ENCODE data around the gene GSE1. TPM values are rescaled to one million over a fixed set of nuclear protein-coding genes. Genes with fewer than 3 reads are reported as not detected.
A peak's percentile ranks its signal among the peaks of the same experiment; 100 is the strongest.

The GSE1 gene
- total RNA-seq, 1 experiment from 2014 or later: 124 TPM

- TF ChIP-seq NR2C2 (CRISPR knock-in tag; IDR thresholded peaks at IDR 0.05) (no peak), ESRRA (CRISPR knock-in tag; IDR thresholded peaks at IDR 0.05; ENCODE audit: borderline replicate concordance) (no peak), GTF2I (CRISPR knock-in tag; conservative IDR thresholded peaks at IDR 0.05) (no peak)
- TF ChIP-seq, protein P1, sequence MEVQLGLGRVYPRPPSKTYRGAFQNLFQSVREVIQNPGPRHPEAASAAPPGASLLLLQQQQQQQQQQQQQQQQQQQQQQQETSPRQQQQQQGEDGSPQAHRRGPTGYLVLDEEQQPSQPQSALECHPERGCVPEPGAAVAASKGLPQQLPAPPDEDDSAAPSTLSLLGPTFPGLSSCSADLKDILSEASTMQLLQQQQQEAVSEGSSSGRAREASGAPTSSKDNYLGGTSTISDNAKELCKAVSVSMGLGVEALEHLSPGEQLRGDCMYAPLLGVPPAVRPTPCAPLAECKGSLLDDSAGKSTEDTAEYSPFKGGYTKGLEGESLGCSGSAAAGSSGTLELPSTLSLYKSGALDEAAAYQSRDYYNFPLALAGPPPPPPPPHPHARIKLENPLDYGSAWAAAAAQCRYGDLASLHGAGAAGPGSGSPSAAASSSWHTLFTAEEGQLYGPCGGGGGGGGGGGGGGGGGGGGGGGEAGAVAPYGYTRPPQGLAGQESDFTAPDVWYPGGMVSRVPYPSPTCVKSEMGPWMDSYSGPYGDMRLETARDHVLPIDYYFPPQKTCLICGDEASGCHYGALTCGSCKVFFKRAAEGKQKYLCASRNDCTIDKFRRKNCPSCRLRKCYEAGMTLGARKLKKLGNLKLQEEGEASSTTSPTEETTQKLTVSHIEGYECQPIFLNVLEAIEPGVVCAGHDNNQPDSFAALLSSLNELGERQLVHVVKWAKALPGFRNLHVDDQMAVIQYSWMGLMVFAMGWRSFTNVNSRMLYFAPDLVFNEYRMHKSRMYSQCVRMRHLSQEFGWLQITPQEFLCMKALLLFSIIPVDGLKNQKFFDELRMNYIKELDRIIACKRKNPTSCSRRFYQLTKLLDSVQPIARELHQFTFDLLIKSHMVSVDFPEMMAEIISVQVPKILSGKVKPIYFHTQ (CRISPR knock-in tag; IDR thresholded peaks at IDR 0.05): no peak
- Mint-ChIP-seq H3K27me3 (ENCODE audit: low read depth) (no peaks in the 10 kb centered on the region), H3K36me3 (peaks cover 81% of the 10 kb centered on the region), H3K4me3 (no peak overlapping the region), H3K9me3 (no peaks in the 10 kb centered on the region), H3K4me1 (no peaks in the 10 kb centered on the region), H3K27ac (no peak overlapping the region)
- ATAC-seq (no peak), DNase-seq (ENCODE audit: low spot score) (no peak)
- POLR2A ChIA-PET: no interaction called here
- CTCF ChIA-PET: no interaction called here
These were observed 54.1 kb downstream of the GSE1 start for GRCh38 chr16:85667261-85667660.

DNA sequence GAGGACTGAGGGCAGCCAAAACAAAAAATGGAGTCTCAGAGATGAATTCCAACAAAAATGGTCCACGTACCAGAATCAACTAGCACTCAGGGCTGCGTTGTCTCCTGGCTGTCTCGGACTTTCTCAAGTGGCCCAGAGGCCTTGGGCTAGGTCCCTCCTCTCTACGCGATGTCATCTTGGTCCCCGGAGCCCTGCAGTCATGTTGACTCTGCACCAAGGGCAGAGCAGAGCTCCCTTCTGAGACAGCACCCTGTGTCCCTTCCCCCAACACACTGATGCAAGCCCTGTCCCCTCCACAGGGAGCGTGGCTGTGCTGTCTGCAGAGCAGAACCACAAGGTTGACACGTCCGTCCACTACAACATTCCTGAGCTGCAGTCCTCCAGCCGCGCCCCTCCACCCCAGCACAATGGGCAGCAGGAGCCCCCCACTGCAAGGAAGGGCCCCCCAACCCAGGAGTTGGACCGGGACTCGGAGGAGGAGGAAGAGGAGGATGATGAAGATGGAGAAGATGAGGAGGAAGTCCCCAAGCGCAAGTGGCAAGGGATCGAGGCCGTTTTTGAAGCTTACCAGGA lies 54.8 kb downstream of the GSE1 start:
- H3K4me1 Mint-ChIP-seq: no peaks in the 10 kb centered on the region

GRCh38 chr16:85668676-85669424 lies 55.7 kb downstream of the GSE1 start:
- ATAC-seq (no peak), DNase-seq (ENCODE audit: low spot score) (no peak)
- no peaks in the 10 kb centered on the region for H3K27me3 Mint-ChIP-seq (ENCODE audit: low read depth)
- H3K4me3 Mint-ChIP-seq: no peak overlapping the region
- no peaks in the 10 kb centered on the region for H3K9me3 Mint-ChIP-seq
- H3K4me1 Mint-ChIP-seq: no peaks in the 10 kb centered on the region
- H3K36me3 Mint-ChIP-seq: peaks cover 73% of the 10 kb centered on the region
- CTCF ChIA-PET: interaction anchor here (1.2 kb wide), 1 partner anchor 48 kb away, joined by 3 read pairs; no protein-coding TSS in a partner anchor
- no peak overlapping the region for H3K27ac Mint-ChIP-seq
- POLR2A ChIA-PET: no interaction called here
- no peak for TF ChIP-seq GRHL2 (CRISPR knock-in tag; IDR thresholded peaks at IDR 0.05; ENCODE audit: insufficient replicate concordance, severe bottlenecking)
- no peak for TF ChIP-seq USF2 (CRISPR knock-in tag; IDR thresholded peaks at IDR 0.05)
- TF ChIP-seq ZNF121 (CRISPR knock-in tag; IDR thresholded peaks at IDR 0.05): no peak
- TF ChIP-seq HMGXB4 (CRISPR knock-in tag; IDR thresholded peaks at IDR 0.05): no peak
- no peak for TF ChIP-seq CREM (CRISPR knock-in tag; IDR thresholded peaks at IDR 0.05)
- TF ChIP-seq ATF6 (CRISPR knock-in tag; IDR thresholded peaks at IDR 0.05): no peak
- TF ChIP-seq MXD4 (CRISPR knock-in tag; IDR thresholded peaks at IDR 0.05; ENCODE audit: borderline replicate concordance): no peak
- TF ChIP-seq SOX15 (CRISPR knock-in tag; IDR thresholded peaks at IDR 0.05): no peak
- TF ChIP-seq NFYB (CRISPR knock-in tag; conservative IDR thresholded peaks at IDR 0.05; ENCODE audit: low read depth): no peak
- no peak for TF ChIP-seq ERG (CRISPR knock-in tag; IDR thresholded peaks at IDR 0.05)
- no peak for TF ChIP-seq ZBTB21 (CRISPR knock-in tag; IDR thresholded peaks at IDR 0.05; ENCODE audit: borderline replicate concordance)
- TF ChIP-seq, protein P1 (CRISPR knock-in tag; IDR thresholded peaks at IDR 0.05): no peak

More for the DNA sequence above, 54.8 kb downstream of the GSE1 start:
- TF ChIP-seq TEAD4 (CRISPR knock-in tag; IDR thresholded peaks at IDR 0.05): no peak
- TF ChIP-seq NFYB (CRISPR knock-in tag; conservative IDR thresholded peaks at IDR 0.05; ENCODE audit: low read depth): no peak
- TF ChIP-seq, protein P2, sequence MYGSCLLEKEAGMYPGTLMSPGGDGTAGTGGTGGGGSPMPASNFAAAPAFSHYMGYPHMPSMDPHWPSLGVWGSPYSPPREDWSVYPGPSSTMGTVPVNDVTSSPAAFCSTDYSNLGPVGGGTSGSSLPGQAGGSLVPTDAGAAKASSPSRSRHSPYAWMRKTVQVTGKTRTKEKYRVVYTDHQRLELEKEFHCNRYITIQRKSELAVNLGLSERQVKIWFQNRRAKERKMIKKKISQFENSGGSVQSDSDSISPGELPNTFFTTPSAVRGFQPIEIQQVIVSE (CRISPR knock-in tag; IDR thresholded peaks at IDR 0.05; ENCODE audit: borderline replicate concordance): no peak
- no peak for TF ChIP-seq RORB (CRISPR knock-in tag; IDR thresholded peaks at IDR 0.05)
- TF ChIP-seq NFE2L1 (CRISPR knock-in tag; IDR thresholded peaks at IDR 0.05): no peak
- DNase-seq (ENCODE audit: low spot score): no peak
- peak overlapping the region; percentile 3; the same call in 1 of the 2 replicates for H3K27ac Mint-ChIP-seq
- ATAC-seq: no peak
- peaks cover 81% of the 10 kb centered on the region for H3K36me3 Mint-ChIP-seq
- ChIA-PET CTCF (interaction anchor here (1.2 kb wide), 1 partner anchor 49 kb away, joined by 3 read pairs; no protein-coding TSS in a partner anchor), POLR2A (no interaction called here)
- H3K4me3 Mint-ChIP-seq: no peak overlapping the region
- no peaks in the 10 kb centered on the region for H3K9me3 Mint-ChIP-seq
- no peaks in the 10 kb centered on the region for H3K27me3 Mint-ChIP-seq (ENCODE audit: low read depth)
